ENCODE results near the gene RPP21.
"Not testable (repeated sequence)": the region's sequence is repeated elsewhere in the genome, so short reads cannot be mapped to it uniquely, and the experiment has no call there.

The RPP21 gene

GRCh38 chr6:30329331-30329730, 15.6 kb upstream of the RPP21 start:
- DNase-seq (ENCODE audit: low spot score), result no peak

- DNase-seq (ENCODE audit: low spot score), result no peak
Observed at GRCh38 chr6:30331981-30332380, 13.0 kb upstream of the RPP21 start.

- no peak for DNase-seq (ENCODE audit: low spot score)
Observed at GRCh38 chr6:30334075-30334783, 10.7 kb upstream of the RPP21 start.

- no peak for DNase-seq (ENCODE audit: low spot score)
Observed at GRCh38 chr6:30340589-30341054, 4.3 kb upstream of the RPP21 start.

- no peak for DNase-seq (ENCODE audit: low spot score)
Observed at GRCh38 chr6:30341218-30341617, 3.7 kb upstream of the RPP21 start.

- no peak for DNase-seq (ENCODE audit: low spot score)
Observed at GRCh38 chr6:30341728-30342127, 3.2 kb upstream of the RPP21 start.

GRCh38 chr6:30344191-30344867, 627 bp upstream of the RPP21 start:
- no peak for DNase-seq (ENCODE audit: low spot score)

- no peak for DNase-seq (ENCODE audit: low spot score)
Observed at GRCh38 chr6:30345852-30346251, 896 bp downstream of the RPP21 start.

- no peak for DNase-seq (ENCODE audit: low spot score)
Observed at GRCh38 chr6:30348957-30349356, 4.0 kb downstream of the RPP21 start.

GRCh38 chr6:30349421-30350177, 4.6 kb downstream of the RPP21 start:
- DNase-seq (ENCODE audit: low spot score), result no peak

- DNase-seq (ENCODE audit: low spot score), result no peak
Observed at GRCh38 chr6:30350524-30350923, 5.6 kb downstream of the RPP21 start.

- DNase-seq (ENCODE audit: low spot score), result no peak
Observed at GRCh38 chr6:30352550-30352949, 7.6 kb downstream of the RPP21 start.

- DNase-seq (ENCODE audit: low spot score), result no peak
Observed at GRCh38 chr6:30355281-30355680, 10.3 kb downstream of the RPP21 start.

GRCh38 chr6:30356536-30356935, 11.6 kb downstream of the RPP21 start:
- no peak for DNase-seq (ENCODE audit: low spot score)

GRCh38 chr6:30357678-30358540, 13.0 kb downstream of the RPP21 start:
- DNase-seq (ENCODE audit: low spot score), result peak; percentile 80

GRCh38 chr6:30359276-30359675, 14.3 kb downstream of the RPP21 start:
- no peak for DNase-seq (ENCODE audit: low spot score)

- DNase-seq (ENCODE audit: low spot score), result no peak
Observed at GRCh38 chr6:30360139-30360538, 15.2 kb downstream of the RPP21 start.

- DNase-seq (ENCODE audit: low spot score), result no peak
Observed at GRCh38 chr6:30361661-30362060, 16.7 kb downstream of the RPP21 start.

- DNase-seq (ENCODE audit: low spot score), result no peak
Observed at GRCh38 chr6:30363459-30363858, 18.5 kb downstream of the RPP21 start.

GRCh38 chr6:30364591-30364990, 19.6 kb downstream of the RPP21 start:
- no peak for DNase-seq (ENCODE audit: low spot score)

- not testable (repeated sequence) for DNase-seq (ENCODE audit: low spot score)
Observed at GRCh38 chr6:30369280-30369679, 24.3 kb downstream of the RPP21 start.

Data from Ammon's horn (tissue), 1 donor.